Heart left ventricle (tissue), 16 donors: ENCODE results near the gene ACRV1. TPM values are rescaled to one million over a fixed set of nuclear protein-coding genes. Genes with fewer than 3 reads are reported as not detected.

Source experiments
- ATAC-seq, 4 donors: fragments of 200-7000 bp; cut with Tn5 transposase; one replicate each; pipeline ENCODE4 v1.9.1; 2020 to 2022; ENCODE audit warnings: moderate library complexity in 4 of 4, mild to moderate bottlenecking in 3 of 4, moderate number of reproducible peaks in 1 of 4
- DNase-seq, 5 donors: peaks; one replicate each; pipeline ENCODE4 v3.0.0-alpha.2; 2020
- H3K27ac ChIP-seq, 12 donors: fragments of 200-600 bp; sonication (generic) in 4 of 12; one replicate each; pipeline versions ENCODE4 v1.5.0 to v1.8.0; 2016 to 2022; ENCODE audit warnings: mild to moderate bottlenecking in 2 of 12
- H3K27me3 ChIP-seq, 9 donors: fragments of 200-600 bp; sonication (generic) in 2 of 9; one replicate each; pipeline versions ENCODE4 v1.5.1 to v1.8.0; 2016 to 2022; ENCODE audit warnings: mild to moderate bottlenecking in 3 of 9
- H3K36me3 ChIP-seq, 9 donors: fragments of 200-600 bp; sonication (generic) in 2 of 9; one replicate each; pipeline versions ENCODE4 v1.5.0 to v1.8.0; 2018 to 2022; ENCODE audit warnings: mild to moderate bottlenecking in 2 of 9
- H3K4me1 ChIP-seq, 12 donors: fragments of 200-600 bp; sonication (generic) in 4 of 12; one replicate each; pipeline versions ENCODE4 v1.5.0 to v1.8.0; 2016 to 2022; ENCODE audit warnings: mild to moderate bottlenecking in 3 of 12
- H3K4me3 ChIP-seq, 12 donors: fragments of 200-600 bp; sonication (generic) in 4 of 12; one replicate each; pipeline versions ENCODE4 v1.5.0 to v1.8.0; 2017 to 2022; ENCODE audit warnings: mild to moderate bottlenecking in 9 of 12, moderate library complexity in 4 of 12
- H3K9me3 ChIP-seq, 12 donors: fragments of 200-600 bp; sonication (generic) in 4 of 12; one replicate each; pipeline versions ENCODE4 v1.5.0 to v1.8.0; 2016 to 2022; ENCODE audit warnings: mild to moderate bottlenecking in 1 of 12
- POLR2A ChIP-seq, 2 donors: fragments of 450-650 bp; IDR thresholded peaks; one replicate each; pipeline ENCODE4 v1.6.1; 2017; ENCODE audit warnings: antibody characterized with exemption in 2 of 2, mild to moderate bottlenecking in 2 of 2, moderate library complexity in 2 of 2
- WGBS, 4 donors: extraction: QIAGEN DNeasy Blood & Tissue Kit in 2 of 4; methylation state at CpG; one replicate each; pipeline versions ENCODE4 v1.1.5 to v1.1.7; 2013 to 2018; 5-methylcytosine and 5-hydroxymethylcytosine counted together
- intact Hi-C, 10 donors: fragments of 100-400 bp; cut with DNase I; formaldehyde crosslinking; loops; one replicate each; pipeline versions ENCODE4 v1.11.1 to v1.14.2; 2022
- polyA plus RNA-seq, 2 donors: library from polyadenylated mRNA; stranded (reverse); fragments of 200-250 nt; gene quantifications; one replicate each; pipeline ENCODE4 v1.2.3, GENCODE V29; 2013
- total RNA-seq, 9 donors: library from RNA; depleted of rRNA in 2 of 9; stranded (reverse); fragments of >200 nt in 2 of 9; fragmentation: NEBNext Ultra II Directional in 3 of 9; extraction: Animal tissue kit (Norgen Biotek cat#: 25700) in 3 of 9; gene quantifications; one replicate each; pipeline versions ENCODE4 v1.1.0 to v1.2.4, GENCODE V29; 2016 to 2023
- TF ChIP-seq, protein P1 (sequence below), 12 donors: fragments of 200-600 bp; sonication (generic) in 4 of 12; IDR thresholded peaks; one replicate each; pipeline versions ENCODE4 v1.5.0 to v1.8.0; 2018 to 2022; ENCODE audit warnings: antibody characterized with exemption in 12 of 12, mild to moderate bottlenecking in 5 of 12
- donor health status: ischemic (EF 13 %, LVEDD 7.1; RV severe dilation, severe dysfunction).
- donor health status: healthy with polysubstance abuse.
- donor health status: DM: no; HTN: yes; CAD: no.
- donor health status: DM: no; HTN: no; CAD: no.
- donor health status: ischemic (EF 25% LVEDD 6.9; RV normal size, moderate dysfunction).
- donor health status: ischemic (EF 25% LVEDD 5.7; RV mildly dilated, moderate dysfunction).
- donor health status: healthy.
- donor health status: DM: yes; HTN: yes; CAD: no.
- donor health status: ischemic (EF 35%, LVEDD 5.7; RV mildly dilated, moderate dysfunction).
- donor health status: nonischemic (EF 11% LVEDD 7.7; RV severe dilation, severe dysfunction).
- donor health status: DM: yes; HTN: yes; CAD: no.
- donor health status: PGD.
- donor health status: ischemic (EF 29% LVEDD 5.4; RV normal size, mild dysfunction).
- donor health status: nonischemic (EF 23%, LVEDD 6.1; RV moderate dilation, normal function).

Gene ACRV1
- total and polyA plus RNA-seq, 11 donors: not detected

- H3K4me3 ChIP-seq: no peak overlapping the region
- no peaks in the 10 kb centered on the region for H3K27me3 ChIP-seq
- H3K36me3 ChIP-seq: no peaks in the 10 kb centered on the region
- ATAC-seq: no peak
- H3K4me1 ChIP-seq: no peaks in the 10 kb centered on the region
- H3K27ac ChIP-seq: no peak overlapping the region
- 47 to 57% (median 50%) methylated on average over 9 of the region's 9 CpGs for WGBS, 4 donors
- TF ChIP-seq POLR2A (IDR thresholded peaks at IDR 0.05): no peak
- TF ChIP-seq, protein P1, sequence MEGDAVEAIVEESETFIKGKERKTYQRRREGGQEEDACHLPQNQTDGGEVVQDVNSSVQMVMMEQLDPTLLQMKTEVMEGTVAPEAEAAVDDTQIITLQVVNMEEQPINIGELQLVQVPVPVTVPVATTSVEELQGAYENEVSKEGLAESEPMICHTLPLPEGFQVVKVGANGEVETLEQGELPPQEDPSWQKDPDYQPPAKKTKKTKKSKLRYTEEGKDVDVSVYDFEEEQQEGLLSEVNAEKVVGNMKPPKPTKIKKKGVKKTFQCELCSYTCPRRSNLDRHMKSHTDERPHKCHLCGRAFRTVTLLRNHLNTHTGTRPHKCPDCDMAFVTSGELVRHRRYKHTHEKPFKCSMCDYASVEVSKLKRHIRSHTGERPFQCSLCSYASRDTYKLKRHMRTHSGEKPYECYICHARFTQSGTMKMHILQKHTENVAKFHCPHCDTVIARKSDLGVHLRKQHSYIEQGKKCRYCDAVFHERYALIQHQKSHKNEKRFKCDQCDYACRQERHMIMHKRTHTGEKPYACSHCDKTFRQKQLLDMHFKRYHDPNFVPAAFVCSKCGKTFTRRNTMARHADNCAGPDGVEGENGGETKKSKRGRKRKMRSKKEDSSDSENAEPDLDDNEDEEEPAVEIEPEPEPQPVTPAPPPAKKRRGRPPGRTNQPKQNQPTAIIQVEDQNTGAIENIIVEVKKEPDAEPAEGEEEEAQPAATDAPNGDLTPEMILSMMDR (IDR thresholded peaks at IDR 0.05): no peak
- intact Hi-C loops: no loop called here
- no peaks in the 10 kb centered on the region for H3K9me3 ChIP-seq
- DNase-seq: no peak
These were observed 4.6 kb upstream of the ACRV1 start for GRCh38 chr11:125685228-125685627.

- H3K36me3 ChIP-seq: no peaks in the 10 kb centered on the region
- H3K4me1 ChIP-seq: no peaks in the 10 kb centered on the region
- no peak for TF ChIP-seq POLR2A (IDR thresholded peaks at IDR 0.05)
- TF ChIP-seq, protein P1 (IDR thresholded peaks at IDR 0.05): no peak
- no peaks in the 10 kb centered on the region for H3K9me3 ChIP-seq
- intact Hi-C loops: no loop called here
- WGBS, 4 donors: 93 to 95% (median 94%) methylated on average over 2 of the region's 2 CpGs
- H3K4me3 ChIP-seq: no peak overlapping the region
- no peak for ATAC-seq
- H3K27me3 ChIP-seq: no peaks in the 10 kb centered on the region
- no peak overlapping the region for H3K27ac ChIP-seq
- DNase-seq: no peak
These were observed 810 bp downstream of the ACRV1 start for GRCh38 chr11:125679837-125680236.

- DNase-seq (no peak), ATAC-seq (no peak)
- 84 to 97% (median 91%) methylated on average over 4 of the region's 4 CpGs for WGBS, 4 donors
- Histone ChIP-seq H3K4me3 (no peak overlapping the region), H3K27ac (no peak overlapping the region), H3K4me1 (no peaks in the 10 kb centered on the region), H3K27me3 (no peaks in the 10 kb centered on the region), H3K9me3 (no peaks in the 10 kb centered on the region), H3K36me3 (no peaks in the 10 kb centered on the region)
- TF ChIP-seq, protein P1 (IDR thresholded peaks at IDR 0.05): no peak
- TF ChIP-seq POLR2A (IDR thresholded peaks at IDR 0.05): no peak
- intact Hi-C loops: no loop called here
These were observed 1.2 kb downstream of the ACRV1 start for GRCh38 chr11:125679397-125679796.

- Histone ChIP-seq H3K4me3 (no peak overlapping the region), H3K27ac (no peak overlapping the region), H3K4me1 (no peaks in the 10 kb centered on the region), H3K27me3 (no peaks in the 10 kb centered on the region), H3K36me3 (no peaks in the 10 kb centered on the region), H3K9me3 (no peaks in the 10 kb centered on the region)
- TF ChIP-seq, protein P1 (IDR thresholded peaks at IDR 0.05): no peak
- no peak for TF ChIP-seq POLR2A (IDR thresholded peaks at IDR 0.05)
- intact Hi-C loops: no loop called here
- no peak for ATAC-seq
- WGBS, 4 donors: 94 to 97% (median 95%) methylated on average over 2 of the region's 2 CpGs
- DNase-seq: no peak
These were observed 5.5 kb downstream of the ACRV1 start for GRCh38 chr11:125675196-125675595.
